ENCODE results near the gene C17orf67.

The C17orf67 gene

DNA sequence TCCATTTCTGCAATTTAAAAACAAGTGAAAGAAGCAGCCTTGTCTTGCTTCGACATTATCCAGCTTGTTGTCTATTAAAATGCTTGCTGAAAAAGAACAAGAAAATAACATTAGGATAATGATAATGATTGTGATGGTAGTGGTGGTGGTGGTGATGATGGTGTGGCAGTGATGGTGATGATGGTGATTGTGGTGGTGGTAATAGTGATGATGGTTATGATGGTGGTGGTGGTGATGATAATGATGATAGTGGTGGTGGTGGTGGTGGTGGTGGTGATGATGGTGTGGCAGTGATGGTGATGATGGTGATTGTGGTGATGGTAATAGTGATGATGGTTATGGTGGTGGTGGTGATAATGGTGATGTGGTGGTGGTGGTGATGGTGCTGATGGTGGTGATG lies 41.5 kb downstream of the C17orf67 start:
- Histone ChIP-seq H4K20me1 (ENCODE audit: control insufficient read depth, insufficient read depth, low read depth, low read length) (no peaks in the 10 kb centered on the region), H3K79me2 (ENCODE audit: control insufficient read depth, low read length) (no peaks in the 10 kb centered on the region), H3K27ac (ENCODE audit: low read depth, low read length) (no peak overlapping the region), H3K4me1 (ENCODE audit: control insufficient read depth, low read length) (peaks cover 2% of the 10 kb centered on the region), H3K4me2 (ENCODE audit: low read length) (no peak overlapping the region), H3K9me3 (ENCODE audit: control insufficient read depth, insufficient read depth, low read length) (no peaks in the 10 kb centered on the region), H3K36me3 (ENCODE audit: control insufficient read depth, low read length) (no peaks in the 10 kb centered on the region), H3K9me2 (replicated peaks; ENCODE audit: control insufficient read depth, low read length) (no peaks in the 10 kb centered on the region), H3K27me3 (ENCODE audit: control insufficient read depth, low read length) (peaks cover 6% of the 10 kb centered on the region; the same call in 1 of the 2 replicates), H3F3A (ENCODE audit: control insufficient read depth, insufficient read depth) (no peaks in the 10 kb centered on the region), H3K4me3 (ENCODE audit: low read length) (no peak overlapping the region)
- TF ChIP-seq, protein P1, sequence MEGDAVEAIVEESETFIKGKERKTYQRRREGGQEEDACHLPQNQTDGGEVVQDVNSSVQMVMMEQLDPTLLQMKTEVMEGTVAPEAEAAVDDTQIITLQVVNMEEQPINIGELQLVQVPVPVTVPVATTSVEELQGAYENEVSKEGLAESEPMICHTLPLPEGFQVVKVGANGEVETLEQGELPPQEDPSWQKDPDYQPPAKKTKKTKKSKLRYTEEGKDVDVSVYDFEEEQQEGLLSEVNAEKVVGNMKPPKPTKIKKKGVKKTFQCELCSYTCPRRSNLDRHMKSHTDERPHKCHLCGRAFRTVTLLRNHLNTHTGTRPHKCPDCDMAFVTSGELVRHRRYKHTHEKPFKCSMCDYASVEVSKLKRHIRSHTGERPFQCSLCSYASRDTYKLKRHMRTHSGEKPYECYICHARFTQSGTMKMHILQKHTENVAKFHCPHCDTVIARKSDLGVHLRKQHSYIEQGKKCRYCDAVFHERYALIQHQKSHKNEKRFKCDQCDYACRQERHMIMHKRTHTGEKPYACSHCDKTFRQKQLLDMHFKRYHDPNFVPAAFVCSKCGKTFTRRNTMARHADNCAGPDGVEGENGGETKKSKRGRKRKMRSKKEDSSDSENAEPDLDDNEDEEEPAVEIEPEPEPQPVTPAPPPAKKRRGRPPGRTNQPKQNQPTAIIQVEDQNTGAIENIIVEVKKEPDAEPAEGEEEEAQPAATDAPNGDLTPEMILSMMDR (IDR thresholded peaks at IDR 0.05; ENCODE audit: low read depth, low read length, poor library complexity, severe bottlenecking): no peak

DNA sequence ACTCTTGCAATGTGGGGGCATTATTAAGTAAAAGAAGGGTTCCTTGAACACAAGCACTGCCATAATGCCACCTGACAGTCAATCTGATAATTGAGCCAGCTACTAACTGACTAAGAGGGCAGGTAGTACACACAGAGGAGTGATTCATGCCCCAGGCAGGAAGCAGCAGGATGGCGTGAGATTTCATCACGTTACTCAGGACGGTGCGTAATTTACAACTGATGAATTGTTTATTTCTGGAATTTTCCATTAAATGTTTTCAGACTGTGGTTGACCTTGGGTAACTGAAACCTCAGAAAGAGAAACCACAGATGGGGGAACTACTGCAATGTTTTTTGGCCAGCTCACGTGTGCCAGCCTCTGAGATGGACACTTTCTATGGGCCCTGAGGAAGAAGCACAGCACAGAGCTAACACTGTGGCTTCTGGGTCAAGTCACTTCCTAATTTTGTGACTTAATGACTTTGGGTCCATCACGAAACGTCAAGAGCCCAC lies 46.7 kb downstream of the C17orf67 start:
- peaks cover 17% of the 10 kb centered on the region for H3K4me1 ChIP-seq (ENCODE audit: control insufficient read depth, low read length)
- no peaks in the 10 kb centered on the region for H3K9me3 ChIP-seq (ENCODE audit: control insufficient read depth, insufficient read depth, low read length)
- TF ChIP-seq, protein P1 (IDR thresholded peaks at IDR 0.05; ENCODE audit: low read depth, low read length, poor library complexity, severe bottlenecking): no peak
- no peak for TF ChIP-seq EZH2phosphoT487 (IDR thresholded peaks at IDR 0.05; ENCODE audit: borderline replicate concordance, low read length)
- no peaks in the 10 kb centered on the region for H3K79me2 ChIP-seq (ENCODE audit: control insufficient read depth, low read length)
- peak overlapping the region; percentile 27; the same call in 1 of the 2 replicates for H3K4me2 ChIP-seq (ENCODE audit: low read length)
- H3K27ac ChIP-seq (ENCODE audit: low read depth, low read length): no peak overlapping the region
- no peaks in the 10 kb centered on the region for H3K9me2 ChIP-seq (replicated peaks; ENCODE audit: control insufficient read depth, low read length)
- peaks cover 8% of the 10 kb centered on the region for H3K27me3 ChIP-seq (ENCODE audit: control insufficient read depth, low read length)
- no peaks in the 10 kb centered on the region for H3F3A ChIP-seq (ENCODE audit: control insufficient read depth, insufficient read depth)
- H3K36me3 ChIP-seq (ENCODE audit: control insufficient read depth, low read length): no peaks in the 10 kb centered on the region
- no peaks in the 10 kb centered on the region for H4K20me1 ChIP-seq (ENCODE audit: control insufficient read depth, insufficient read depth, low read depth, low read length)
- H3K4me3 ChIP-seq (ENCODE audit: low read length): no peak overlapping the region

DNA sequence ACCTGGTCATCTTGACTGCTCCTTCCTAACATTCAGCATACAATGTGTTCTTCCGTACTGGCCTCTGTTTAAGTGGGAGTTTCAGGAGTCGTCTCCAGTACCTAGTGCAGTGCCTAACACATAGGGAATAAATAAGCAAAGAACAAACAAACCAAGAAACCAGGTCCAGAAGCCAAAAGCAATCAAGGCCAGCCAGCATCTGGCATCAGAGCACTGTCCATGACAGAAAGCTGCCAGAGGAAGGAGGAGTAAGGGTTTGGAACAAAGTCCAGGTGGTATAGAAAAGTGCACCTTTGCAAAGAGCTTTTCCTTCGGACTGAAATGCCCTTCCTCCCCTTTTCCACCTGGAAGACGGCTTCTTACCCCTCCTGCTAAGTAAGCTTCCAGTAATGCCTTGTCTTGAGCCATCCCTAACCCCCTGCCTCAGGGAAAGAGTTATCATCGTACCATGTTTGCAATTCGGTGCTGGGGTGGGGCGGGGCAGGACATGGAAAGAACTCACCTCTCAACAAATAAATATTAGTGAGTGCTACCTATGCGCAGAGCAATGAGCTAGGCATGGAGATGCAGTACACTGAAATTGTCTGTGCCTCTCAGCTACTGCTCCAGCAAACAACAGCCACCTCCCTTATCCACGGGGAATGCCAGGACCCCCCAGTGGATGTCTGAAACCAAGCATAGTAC lies 47.6 kb downstream of the C17orf67 start:
- no peaks in the 10 kb centered on the region for H3K36me3 ChIP-seq (ENCODE audit: control insufficient read depth, low read length)

More for the DNA sequence above, 47.6 kb downstream of the C17orf67 start:
- Histone ChIP-seq H3K4me1 (ENCODE audit: control insufficient read depth, low read length) (peaks cover 22% of the 10 kb centered on the region), H3K9me2 (replicated peaks; ENCODE audit: control insufficient read depth, low read length) (no peaks in the 10 kb centered on the region), H3K27ac (ENCODE audit: low read depth, low read length) (no peak overlapping the region), H3K4me3 (ENCODE audit: low read length) (no peak overlapping the region), H3F3A (ENCODE audit: control insufficient read depth, insufficient read depth) (no peaks in the 10 kb centered on the region), H3K27me3 (ENCODE audit: control insufficient read depth, low read length) (peaks cover 15% of the 10 kb centered on the region), H3K4me2 (ENCODE audit: low read length) (no peak overlapping the region), H3K79me2 (ENCODE audit: control insufficient read depth, low read length) (no peaks in the 10 kb centered on the region), H4K20me1 (ENCODE audit: control insufficient read depth, insufficient read depth, low read depth, low read length) (no peaks in the 10 kb centered on the region), H3K9me3 (ENCODE audit: control insufficient read depth, insufficient read depth, low read length) (no peaks in the 10 kb centered on the region)
- TF ChIP-seq, protein P1 (IDR thresholded peaks at IDR 0.05; ENCODE audit: low read depth, low read length, poor library complexity, severe bottlenecking): no peak
- TF ChIP-seq EZH2phosphoT487 (IDR thresholded peaks at IDR 0.05; ENCODE audit: borderline replicate concordance, low read length): no peak

Data from DOHH2 (cell line).